GM21786 (cell line): ENCODE results near the gene FOSB.

Experiments
- ATAC-seq: cut with Tn5 transposase; IDR thresholded peaks from one replicate; pipeline ENCODE4 v1.9.1; 2021; ENCODE audit not compliant: unreplicated experiment

FOSB gene

GRCh38 chr19:45467115-45467455 is 711 bp upstream of the FOSB start:
- no peak for ATAC-seq

- ATAC-seq = no peak
These were observed 409 bp downstream of the FOSB start for GRCh38 chr19:45468159-45468651.

GRCh38 chr19:45468803-45469131 is 971 bp downstream of the FOSB start:
- ATAC-seq = peak; percentile 27

GRCh38 chr19:45469132-45469944 is 1.5 kb downstream of the FOSB start:
- peak; percentile 53 for ATAC-seq

GRCh38 chr19:45469945-45470761 is 2.4 kb downstream of the FOSB start:
- no peak for ATAC-seq

- no peak for ATAC-seq
These were observed 2.9 kb downstream of the FOSB start for GRCh38 chr19:45470762-45471081.

- no peak for ATAC-seq
These were observed 3.5 kb downstream of the FOSB start for GRCh38 chr19:45471111-45471930.

- no peak for ATAC-seq
These were observed 4.3 kb downstream of the FOSB start for GRCh38 chr19:45471931-45472562.

GRCh38 chr19:45472563-45473366 is 5.0 kb downstream of the FOSB start:
- ATAC-seq = no peak

- no peak for ATAC-seq
These were observed 5.5 kb downstream of the FOSB start for GRCh38 chr19:45473367-45473681.

GRCh38 chr19:45473682-45474605 is 6.1 kb downstream of the FOSB start:
- ATAC-seq = no peak

- no peak for ATAC-seq
These were observed 7.1 kb downstream of the FOSB start for GRCh38 chr19:45474606-45475521.

- ATAC-seq = no peak
These were observed 7.9 kb downstream of the FOSB start for GRCh38 chr19:45475537-45476291.

GRCh38 chr19:45476304-45476703 is 8.5 kb downstream of the FOSB start:
- no peak for ATAC-seq

GRCh38 chr19:45477186-45477585 is 9.4 kb downstream of the FOSB start:
- ATAC-seq = no peak

GRCh38 chr19:45477713-45478453 is 10.1 kb downstream of the FOSB start:
- no peak for ATAC-seq
